Effector memory CD8-positive, alpha-beta T cell (primary cell): ENCODE results near the gene TEX9.

Experiments used
- ATAC-seq: fragments of 150-1000 bp; cut with Tn5 transposase; replicated peaks from 2 replicates; pipeline ENCODE4 v1.10.0; 2021; ENCODE audit warnings: mild to moderate bottlenecking, moderate library complexity
- DNase-seq, 3 experiments: peaks; one replicate each; pipeline ENCODE4 v3.0.0; 2021
- H3K27ac Mint-ChIP-seq, 2 donors: one replicate each; pipeline ENCODE4 v1.8.0; 2022; ENCODE audit warnings: mild to moderate bottlenecking in 2 of 2, mixed read lengths in 2 of 2, moderate library complexity in 2 of 2
- H3K27me3 Mint-ChIP-seq, 2 donors: one replicate each; pipeline ENCODE4 v1.8.0; 2022; ENCODE audit warnings: mixed read lengths in 2 of 2
- H3K36me3 Mint-ChIP-seq: one replicate; pipeline ENCODE4 v1.8.0; 2022; ENCODE audit warnings: mild to moderate bottlenecking, moderate library complexity, mixed read lengths; ENCODE audit not compliant: insufficient read depth
- H3K4me1 Mint-ChIP-seq, 2 donors: one replicate each; pipeline ENCODE4 v1.8.0; 2022; ENCODE audit warnings: low read depth in 2 of 2, mixed read lengths in 2 of 2
- H3K4me3 Mint-ChIP-seq, 2 donors: one replicate each; pipeline ENCODE4 v1.8.0; 2022; ENCODE audit warnings: mild to moderate bottlenecking in 2 of 2, mixed read lengths in 2 of 2, moderate library complexity in 2 of 2
- H3K9me3 Mint-ChIP-seq, 2 donors: one replicate each; pipeline ENCODE4 v1.8.0; 2022; ENCODE audit warnings: mixed read lengths in 2 of 2

The TEX9 gene

DNA sequence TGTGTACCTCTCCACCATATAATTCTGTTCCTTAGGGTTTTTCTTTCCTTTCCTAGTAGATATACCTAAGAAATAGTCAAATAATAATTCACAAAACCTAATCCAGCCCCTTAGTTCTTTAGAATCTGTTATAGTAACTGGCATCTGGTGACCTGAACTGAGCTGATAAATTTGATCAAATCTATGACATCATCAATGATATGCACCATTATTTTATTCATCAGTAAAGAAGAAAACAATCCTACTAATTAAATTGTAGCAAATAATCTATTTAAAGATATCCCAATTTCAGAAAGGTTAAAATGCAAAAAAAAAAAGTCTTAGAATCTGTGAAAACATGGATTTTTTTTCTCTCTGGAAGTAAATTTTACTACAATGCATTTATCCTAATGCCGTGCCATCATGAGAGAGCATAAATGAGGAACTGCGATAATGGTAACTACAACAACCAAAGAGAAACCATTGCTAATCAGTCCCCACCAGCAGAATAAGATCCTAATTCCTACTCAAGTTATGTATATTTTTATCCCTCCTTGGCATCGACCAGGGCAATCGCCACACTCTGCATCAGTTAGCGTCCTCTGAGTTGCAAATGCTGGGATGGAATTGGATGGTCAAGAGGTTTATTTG lies 106.3 kb downstream of the TEX9 start:
- ATAC-seq (no peak), DNase-seq (no peak)
- Mint-ChIP-seq H3K4me3 (no peak overlapping the region), H3K9me3 (no peaks in the 10 kb centered on the region), H3K27me3 (peaks cover 0 to 14% of the 10 kb centered on the region in 2 donors), H3K27ac (no peak overlapping the region), H3K4me1 (peaks cover 4 to 11% of the 10 kb centered on the region in 2 donors), H3K36me3 (no peaks in the 10 kb centered on the region)

DNA sequence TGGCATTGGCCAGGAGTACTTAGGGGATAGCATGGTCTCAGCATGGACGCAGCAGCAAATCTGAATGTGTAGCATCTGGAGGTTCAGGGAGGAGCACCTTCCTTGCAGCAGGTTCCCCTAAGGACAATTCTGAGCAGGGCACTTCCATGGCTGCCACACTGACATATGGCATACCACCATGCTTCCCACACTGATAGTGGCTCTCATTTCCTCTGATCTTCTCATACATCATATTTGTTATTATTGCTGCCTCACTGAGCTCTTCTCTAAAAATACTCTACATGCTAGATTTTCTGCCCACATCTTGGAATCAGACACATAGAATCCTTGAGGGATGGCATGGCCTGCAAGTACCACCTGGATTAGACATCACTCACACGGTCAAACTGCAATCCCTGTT lies 107.1 kb downstream of the TEX9 start:
- H3K27me3 Mint-ChIP-seq: peaks cover 0 to 9% of the 10 kb centered on the region in 2 donors
- no peak for ATAC-seq
- peaks cover 4 to 11% of the 10 kb centered on the region in 2 donors for H3K4me1 Mint-ChIP-seq
- H3K27ac Mint-ChIP-seq: no peak overlapping the region
- no peaks in the 10 kb centered on the region for H3K36me3 Mint-ChIP-seq
- no peak overlapping the region for H3K4me3 Mint-ChIP-seq
- H3K9me3 Mint-ChIP-seq: no peaks in the 10 kb centered on the region
- DNase-seq: no peak

DNA sequence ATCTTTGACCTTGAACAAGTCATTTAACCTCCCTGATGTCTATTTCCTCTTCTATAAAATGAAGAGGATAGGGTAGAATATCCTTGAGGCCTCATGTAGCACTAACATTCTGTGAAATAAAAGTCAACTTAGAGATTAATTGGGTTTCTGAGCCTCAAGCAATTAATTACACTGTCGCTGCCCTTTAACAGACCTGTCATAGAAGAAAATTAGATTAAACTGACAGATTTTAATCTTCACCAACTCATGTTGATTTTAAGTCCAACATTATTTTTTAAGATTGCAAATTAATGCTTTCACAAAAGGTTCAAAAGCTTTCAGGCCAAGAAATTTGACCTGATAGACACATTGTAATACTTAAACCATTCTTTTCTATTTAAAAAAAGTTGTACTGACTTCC lies 107.8 kb downstream of the TEX9 start:
- DNase-seq: no peak
- Mint-ChIP-seq H3K36me3 (no peaks in the 10 kb centered on the region), H3K27ac (no peak overlapping the region), H3K27me3 (peaks cover 0 to 9% of the 10 kb centered on the region in 2 donors), H3K4me3 (no peak overlapping the region), H3K4me1 (peaks cover 4 to 9% of the 10 kb centered on the region in 2 donors), H3K9me3 (no peaks in the 10 kb centered on the region)
- no peak for ATAC-seq

GRCh38 chr15:56475351-56475750 lies 110.1 kb downstream of the TEX9 start:
- H3K4me3 Mint-ChIP-seq: no peak overlapping the region
- ATAC-seq (no peak), DNase-seq (no peak)
- no peaks in the 10 kb centered on the region for H3K4me1 Mint-ChIP-seq
- no peak overlapping the region for H3K27ac Mint-ChIP-seq
- H3K9me3 Mint-ChIP-seq: no peaks in the 10 kb centered on the region
- no peaks in the 10 kb centered on the region for H3K36me3 Mint-ChIP-seq
- H3K27me3 Mint-ChIP-seq: peaks cover 9 to 15% of the 10 kb centered on the region in 2 donors
